ENCODE data around the gene MUC5B. TPM values are rescaled to one million over a fixed set of nuclear protein-coding genes. Genes with fewer than 3 reads are reported as not detected.
A peak's percentile ranks its signal among the peaks of the same experiment; 100 is the strongest.

The MUC5B gene
- total RNA-seq, 1 donor from 2014 or later = not detected

- H3K27me3 ChIP-seq (ENCODE audit: insufficient read depth, low read length) = no peaks in the 10 kb centered on the region
- H3K9ac ChIP-seq (ENCODE audit: low read length) = peak overlapping the region; percentile 35
- no peak overlapping the region for H3K4me3 ChIP-seq (ENCODE audit: insufficient read depth, low read depth, low read length)
- DNase-seq (ENCODE audit: low read depth) (no peak), FAIRE-seq (no peak)
- H3K4me1 ChIP-seq (ENCODE audit: insufficient read depth, low read length) = peaks cover 5% of the 10 kb centered on the region
- H2AFZ ChIP-seq (ENCODE audit: low read depth, low read length) = no peak overlapping the region
- H3K9me3 ChIP-seq (ENCODE audit: insufficient read depth, low read depth, low read length) = no peaks in the 10 kb centered on the region
- no peak overlapping the region for H3K4me3 Mint-ChIP-seq (ENCODE audit: unreplicated experiment)
- H3K4me2 ChIP-seq (ENCODE audit: low read length) = peak overlapping the region; percentile 30
- H3K36me3 ChIP-seq (ENCODE audit: insufficient read depth, low read length) = no peaks in the 10 kb centered on the region
- H3K9me3 Mint-ChIP-seq (ENCODE audit: unreplicated experiment) = no peaks in the 10 kb centered on the region
- peaks cover 96% of the 10 kb centered on the region for H4K20me1 ChIP-seq (ENCODE audit: insufficient read depth, low read length)
- peaks cover 97% of the 10 kb centered on the region for H3K79me2 ChIP-seq (ENCODE audit: insufficient read depth, low read length)
- TF ChIP-seq CTCF (IDR thresholded peaks at IDR 0.05; ENCODE audit: insufficient read depth, low read depth, low read length) (no peak), EZH2 (IDR thresholded peaks at IDR 0.05; ENCODE audit: insufficient read depth, low read length) (no peak)
- H3K36me3 Mint-ChIP-seq (ENCODE audit: low read depth, unreplicated experiment) = no peaks in the 10 kb centered on the region
- H3K27ac ChIP-seq (ENCODE audit: low read depth, low read length) = no peak overlapping the region
- no peaks in the 10 kb centered on the region for H3K27me3 Mint-ChIP-seq (ENCODE audit: low read depth, unreplicated experiment)
- peaks cover 14% of the 10 kb centered on the region for H3K4me1 Mint-ChIP-seq (ENCODE audit: low read depth, unreplicated experiment)
- no peak overlapping the region for H3K27ac Mint-ChIP-seq (ENCODE audit: unreplicated experiment)
Measured at GRCh38 chr11:1302461-1303125, 79.7 kb downstream of the MUC5B start.

DNA sequence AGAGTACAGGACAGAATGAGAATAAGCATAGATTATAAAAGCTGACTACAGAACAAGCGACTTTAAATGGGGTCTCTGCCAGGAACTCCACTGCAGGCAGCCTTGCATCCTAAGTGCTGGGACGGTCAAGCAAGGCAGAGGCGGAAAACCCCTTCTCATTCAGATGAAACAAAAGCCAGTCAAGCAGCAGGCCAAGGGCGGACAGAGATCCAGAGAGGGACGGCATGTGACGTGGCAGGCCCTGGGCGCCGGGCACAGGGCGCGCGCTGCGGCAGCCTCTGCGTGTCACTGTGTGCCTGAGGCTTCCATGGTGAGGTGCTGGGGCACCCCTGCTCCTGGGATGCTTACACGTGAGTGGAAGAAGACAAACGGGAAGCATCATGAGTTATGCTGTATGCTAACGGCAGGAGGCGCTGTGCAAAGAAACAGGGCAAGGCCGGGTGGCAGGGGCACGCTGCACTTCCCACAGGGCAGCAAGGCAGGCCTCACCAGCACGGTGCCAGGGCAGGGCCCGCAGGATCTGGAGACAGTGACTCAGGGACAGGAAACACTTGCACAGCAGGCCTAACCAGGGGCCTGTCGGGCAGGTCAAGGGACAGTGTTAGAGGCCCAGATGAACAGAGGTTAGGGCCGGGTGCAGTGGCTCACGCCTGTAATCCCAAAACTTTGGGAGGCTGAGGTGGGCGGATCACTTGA is 80.4 kb downstream of the MUC5B start:
- no peaks in the 10 kb centered on the region for H3K9me3 ChIP-seq (ENCODE audit: insufficient read depth, low read depth, low read length)
- H3K4me3 ChIP-seq (ENCODE audit: insufficient read depth, low read depth, low read length) = no peak overlapping the region
- peak overlapping the region; percentile 30 for H3K4me2 ChIP-seq (ENCODE audit: low read length)
- TF ChIP-seq EZH2 (IDR thresholded peaks at IDR 0.05; ENCODE audit: insufficient read depth, low read length) (no peak), CTCF (IDR thresholded peaks at IDR 0.05; ENCODE audit: insufficient read depth, low read depth, low read length) (peak; percentile 37)
- no peaks in the 10 kb centered on the region for H3K36me3 ChIP-seq (ENCODE audit: insufficient read depth, low read length)
- DNase-seq (ENCODE audit: low read depth) = no peak
- no peaks in the 10 kb centered on the region for H3K9me3 Mint-ChIP-seq (ENCODE audit: unreplicated experiment)
- H3K4me1 ChIP-seq (ENCODE audit: insufficient read depth, low read length) = peaks cover 5% of the 10 kb centered on the region
- H2AFZ ChIP-seq (ENCODE audit: low read depth, low read length) = no peak overlapping the region
- H3K27ac Mint-ChIP-seq (ENCODE audit: unreplicated experiment) = no peak overlapping the region
- peak overlapping the region; percentile 35 for H3K9ac ChIP-seq (ENCODE audit: low read length)
- H3K27me3 ChIP-seq (ENCODE audit: insufficient read depth, low read length) = no peaks in the 10 kb centered on the region
- H3K36me3 Mint-ChIP-seq (ENCODE audit: low read depth, unreplicated experiment) = no peaks in the 10 kb centered on the region
- no peak overlapping the region for H3K4me3 Mint-ChIP-seq (ENCODE audit: unreplicated experiment)
- peaks cover 96% of the 10 kb centered on the region for H4K20me1 ChIP-seq (ENCODE audit: insufficient read depth, low read length)
- peaks cover 97% of the 10 kb centered on the region for H3K79me2 ChIP-seq (ENCODE audit: insufficient read depth, low read length)
- no peak overlapping the region for H3K27ac ChIP-seq (ENCODE audit: low read depth, low read length)
- H3K27me3 Mint-ChIP-seq (ENCODE audit: low read depth, unreplicated experiment) = no peaks in the 10 kb centered on the region
- H3K4me1 Mint-ChIP-seq (ENCODE audit: low read depth, unreplicated experiment) = peaks cover 13% of the 10 kb centered on the region
- no peak for FAIRE-seq

DNA sequence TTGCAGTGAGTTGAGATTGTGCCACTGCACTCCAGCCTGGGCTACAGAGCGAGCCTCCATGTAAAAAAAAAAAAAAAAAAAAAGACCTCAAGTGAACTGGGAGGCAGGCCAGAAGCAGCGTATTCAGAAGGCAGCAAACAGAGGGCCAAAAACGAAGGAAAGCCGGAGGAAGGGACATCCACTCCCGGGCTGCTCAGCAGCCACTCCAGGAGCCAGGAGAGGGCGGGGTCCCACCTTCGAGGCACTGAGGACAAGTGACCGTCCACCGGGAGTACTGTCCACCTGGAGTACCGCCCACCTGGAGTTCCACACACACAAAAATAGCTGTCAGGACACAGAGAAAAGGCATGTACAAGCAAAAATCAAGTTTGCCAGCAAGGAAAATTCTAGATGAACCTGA is 81.1 kb downstream of the MUC5B start:
- peak overlapping the region; percentile 13 for H3K27ac Mint-ChIP-seq (ENCODE audit: unreplicated experiment)

More for the DNA sequence above, 81.1 kb downstream of the MUC5B start:
- Histone ChIP-seq H3K4me2 (ENCODE audit: low read length) (peak overlapping the region; percentile 11), H3K27me3 (ENCODE audit: insufficient read depth, low read length) (no peaks in the 10 kb centered on the region), H3K27ac (ENCODE audit: low read depth, low read length) (no peak overlapping the region), H2AFZ (ENCODE audit: low read depth, low read length) (no peak overlapping the region), H3K36me3 (ENCODE audit: insufficient read depth, low read length) (no peaks in the 10 kb centered on the region), H3K4me1 (ENCODE audit: insufficient read depth, low read length) (peaks cover 10% of the 10 kb centered on the region), H3K4me3 (ENCODE audit: insufficient read depth, low read depth, low read length) (no peak overlapping the region), H4K20me1 (ENCODE audit: insufficient read depth, low read length) (peaks cover 95% of the 10 kb centered on the region), H3K9me3 (ENCODE audit: insufficient read depth, low read depth, low read length) (no peaks in the 10 kb centered on the region), H3K9ac (ENCODE audit: low read length) (no peak overlapping the region), H3K79me2 (ENCODE audit: insufficient read depth, low read length) (peaks cover 97% of the 10 kb centered on the region)
- H3K4me1 Mint-ChIP-seq (ENCODE audit: low read depth, unreplicated experiment) = peaks cover 9% of the 10 kb centered on the region
- FAIRE-seq (no peak), DNase-seq (ENCODE audit: low read depth) (peak; percentile 32)
- H3K9me3 Mint-ChIP-seq (ENCODE audit: unreplicated experiment) = no peaks in the 10 kb centered on the region
- H3K27me3 Mint-ChIP-seq (ENCODE audit: low read depth, unreplicated experiment) = no peaks in the 10 kb centered on the region
- no peaks in the 10 kb centered on the region for H3K36me3 Mint-ChIP-seq (ENCODE audit: low read depth, unreplicated experiment)
- peak overlapping the region; percentile 6 for H3K4me3 Mint-ChIP-seq (ENCODE audit: unreplicated experiment)
- TF ChIP-seq EZH2 (IDR thresholded peaks at IDR 0.05; ENCODE audit: insufficient read depth, low read length) = no peak
- no peak for TF ChIP-seq CTCF (IDR thresholded peaks at IDR 0.05; ENCODE audit: insufficient read depth, low read depth, low read length)

Measured in astrocyte (in vitro differentiated cells and primary cell).